BLaER1 treated with 17β-estradiol and CSF1 and Interleukin-3, amounts not matched to agents 10 nM and 100 nM (cell line): Measurements from ENCODE around the gene PIP4P1.

ENCODE experiments used
- H3K27ac ChIP-seq, 11 experiments: shearing (Covaris generic); formaldehyde crosslinking; 2 replicates each; pipeline ENCODE4 v1.8.1; 2022
- H3K27me3 ChIP-seq, 11 experiments: shearing (Covaris generic); formaldehyde crosslinking; 2 replicates each; pipeline ENCODE4 v1.8.1; 2022
- H3K36me3 ChIP-seq, 11 experiments: shearing (Covaris generic); formaldehyde crosslinking; 2 replicates each; pipeline ENCODE4 v1.8.1; 2022
- H3K4me1 ChIP-seq, 10 experiments: shearing (Covaris generic); formaldehyde crosslinking; 2 replicates each; pipeline ENCODE4 v1.8.1; 2022
- H3K4me2 ChIP-seq, 11 experiments: shearing (Covaris generic); formaldehyde crosslinking; 2 replicates each; pipeline ENCODE4 v1.8.1; 2022
- H3K4me3 ChIP-seq, 10 experiments: shearing (Covaris generic); formaldehyde crosslinking; 2 replicates each; pipeline ENCODE4 v1.8.1; 2022
- H3K9ac ChIP-seq, 11 experiments: shearing (Covaris generic); formaldehyde crosslinking; 2 replicates each; pipeline ENCODE4 v1.8.1; 2022
- H3K9me3 ChIP-seq, 11 experiments: shearing (Covaris generic); formaldehyde crosslinking; replicated peaks in 1 of 11; 2 replicates each; pipeline ENCODE4 v1.8.1; 2022
- H4K20me1 ChIP-seq, 11 experiments: shearing (Covaris generic); formaldehyde crosslinking; 2 replicates each; pipeline ENCODE4 v1.8.1; 2022
- Cebpa-rat ChIP-seq, 11 experiments: shearing (Covaris generic); IDR thresholded peaks; 2 replicates each; pipeline ENCODE4 v1.8.1; 2022

Gene PIP4P1

DNA sequence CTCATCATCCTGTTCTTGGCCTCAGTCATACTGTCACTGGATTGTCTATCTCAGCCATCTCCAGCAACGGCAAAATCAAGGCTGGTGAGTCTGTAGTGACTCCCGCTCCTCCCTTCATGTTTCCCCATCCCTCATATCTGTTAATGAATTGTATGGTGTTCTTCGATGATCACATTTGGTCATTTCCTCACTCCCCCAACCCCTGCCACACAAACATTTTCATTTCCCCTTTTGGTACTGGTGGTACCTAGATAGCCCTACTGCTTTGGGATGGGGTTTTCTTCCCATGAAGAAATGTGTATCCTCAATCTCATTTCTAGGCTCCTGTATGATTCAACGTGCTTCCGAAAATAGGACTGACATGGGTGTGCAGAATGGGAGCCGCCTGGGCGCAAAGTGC is 22.6 kb downstream of the PIP4P1 start:
- 0 out of 20 replicates have a peak overlapping the region, but pooled peaks of 1 of the 10 experiments have one; percentile 22 for H3K4me3 ChIP-seq

DNA sequence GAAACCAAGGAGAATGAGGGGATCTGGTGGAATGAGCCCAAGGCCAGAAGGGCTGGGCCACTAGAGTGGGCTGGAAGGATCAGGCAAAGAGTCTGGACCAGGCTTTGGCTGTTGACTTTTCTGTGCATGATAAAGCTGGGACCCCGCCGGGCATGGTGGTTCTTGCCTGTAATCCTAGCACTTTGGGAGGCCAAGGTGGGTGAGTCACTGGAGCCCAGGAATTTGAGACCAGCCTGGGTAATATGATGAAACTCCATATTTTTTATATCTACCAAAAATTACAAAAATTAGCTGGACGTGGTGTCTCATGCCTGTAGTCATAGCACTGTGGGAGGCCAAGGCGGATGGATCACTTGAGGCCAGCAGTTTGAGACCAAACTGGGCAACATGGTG is 24.9 kb downstream of the PIP4P1 start:
- Histone ChIP-seq H4K20me1 (no peaks in the 10 kb centered on the region), H3K9ac (peak overlapping the region in 4 of 11 experiments; percentile 75 to 80 (median 78); a peak in 4 of 22 replicates), H3K27ac (peak overlapping the region in 8 of 11 experiments; percentile 70 to 81 (median 76); a peak in 13 of 22 replicates), H3K4me1 (peaks cover 65 to 94% (median 89%) of the 10 kb centered on the region in 10 experiments), H3K27me3 (no peaks in the 10 kb centered on the region), H3K9me3 (peaks cover 0 to 15% (median 0%) of the 10 kb centered on the region in 11 experiments; a peak in 8 of 22 replicates), H3K36me3 (no peaks in the 10 kb centered on the region), H3K4me2 (peak overlapping the region; percentile 83 to 98 (median 95)), H3K4me3 (peak overlapping the region in 1 of 10 experiments; percentile 64; a peak in 2 of 20 replicates)
- no peak for TF ChIP-seq Cebpa-rat (IDR thresholded peaks at IDR 0.05)

More for the DNA sequence above, 22.6 kb downstream of the PIP4P1 start:
- H4K20me1 ChIP-seq: no peaks in the 10 kb centered on the region
- peaks cover 0 to 15% (median 10%) of the 10 kb centered on the region in 11 experiments; a peak in 18 of 22 replicates for H3K36me3 ChIP-seq
- no peak for TF ChIP-seq Cebpa-rat (IDR thresholded peaks at IDR 0.05)
- peaks cover 0 to 24% (median 7%) of the 10 kb centered on the region in 11 experiments; a peak in 16 of 22 replicates for H3K9me3 ChIP-seq
- H3K4me2 ChIP-seq: peak overlapping the region; percentile 49 to 98 (median 60)
- H3K27me3 ChIP-seq: no peaks in the 10 kb centered on the region
- H3K4me1 ChIP-seq: peaks cover 77 to 92% (median 81%) of the 10 kb centered on the region in 10 experiments
- no peak overlapping the region for H3K9ac ChIP-seq
- H3K27ac ChIP-seq: peak overlapping the region in 3 of 11 experiments; percentile 3 to 38 (median 34); a peak in 3 of 22 replicates

DNA sequence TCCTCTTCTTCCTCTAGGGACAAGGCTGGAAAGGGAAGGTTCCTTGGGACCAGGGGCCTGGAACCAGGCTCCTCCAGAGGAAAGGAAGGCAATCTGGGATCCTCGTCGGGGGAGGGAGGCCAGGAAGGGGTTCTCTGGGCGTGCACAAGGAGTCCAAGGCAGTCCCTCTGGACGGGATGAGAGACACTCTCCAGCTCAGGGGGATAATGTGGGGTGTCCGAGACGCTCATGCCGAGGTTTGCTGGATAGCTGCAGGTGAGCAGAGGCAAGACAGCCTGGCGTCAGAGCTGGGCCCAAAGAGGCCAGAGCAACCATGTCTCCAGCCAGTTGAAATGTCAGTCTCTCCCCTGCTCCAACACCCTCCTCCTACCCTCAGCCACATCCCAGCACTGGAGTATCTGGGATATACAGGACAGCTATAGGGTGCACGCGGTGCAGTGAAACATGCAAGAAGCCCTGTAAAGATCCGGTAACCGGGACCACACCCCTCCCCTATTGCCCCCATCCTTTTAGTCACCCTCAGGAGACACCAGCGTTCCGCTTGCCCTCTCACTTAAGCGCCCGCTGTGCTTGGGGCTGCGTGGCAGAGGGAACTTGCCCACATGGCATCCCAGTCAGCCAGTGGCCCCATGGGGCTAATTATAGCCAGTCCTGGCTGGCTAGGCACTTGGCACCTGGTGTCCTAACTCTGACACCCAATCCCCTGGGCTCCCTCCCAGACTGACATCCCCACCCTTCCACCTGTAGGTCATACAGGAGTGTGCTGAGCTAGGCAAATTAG is 25.5 kb downstream of the PIP4P1 start, which contains the start of gene KLHL33:
Gene KLHL33 (minus strand): TSS at position 585 of the 781 bp plus-strand sequence. CDS start 355 bp downstream, at position 230.
- Histone ChIP-seq H3K4me3 (peak within 1 kb of the TSS; percentile 29 to 68 (median 56)), H3K9ac (peak within 1 kb of the TSS; percentile 23 to 80 (median 75); a peak in 20 of 22 replicates)

DNA sequence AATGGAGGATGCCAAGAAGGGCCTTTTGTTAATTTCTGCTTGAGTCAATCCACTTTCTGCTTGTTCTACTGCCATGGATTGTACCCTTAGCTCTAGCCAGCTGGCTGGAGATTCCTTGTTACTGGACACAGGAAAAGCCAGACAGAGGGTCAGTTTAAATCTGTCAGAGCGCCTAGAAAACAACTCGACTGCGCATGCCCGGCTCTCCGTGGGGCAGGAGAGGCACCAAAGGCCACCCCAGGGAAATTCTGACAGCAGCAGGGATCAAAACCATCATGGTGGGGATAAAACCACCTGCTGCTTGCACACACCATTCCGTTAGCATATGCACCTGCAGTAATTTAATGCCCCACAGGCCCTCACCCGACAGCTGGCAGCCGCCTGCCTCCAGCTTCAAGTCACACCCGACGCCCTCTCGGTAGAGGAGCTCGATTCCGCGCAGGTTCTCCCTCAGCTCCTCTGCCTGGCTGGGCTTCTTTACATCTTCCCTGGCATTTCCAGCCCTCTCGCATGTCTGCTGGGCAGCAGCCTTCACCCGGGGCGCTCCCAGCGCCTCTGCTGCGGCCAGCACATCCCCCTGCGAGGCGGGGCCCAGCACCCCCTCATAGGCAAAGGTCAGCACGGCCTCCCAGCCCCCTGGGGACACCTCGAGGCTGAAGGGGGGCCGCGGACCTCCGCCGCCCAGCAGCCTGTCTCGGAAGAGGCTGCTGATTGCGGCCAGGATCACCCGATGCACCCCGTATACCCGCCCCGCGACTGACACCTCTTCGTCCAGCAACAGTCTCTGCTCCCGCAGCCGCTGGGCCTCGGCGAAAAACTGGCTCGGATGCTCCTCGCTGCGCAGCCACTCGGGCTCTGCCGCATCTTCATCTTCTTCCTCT is 26.3 kb downstream of the PIP4P1 start:
- H3K36me3 ChIP-seq: peaks cover 0 to 9% (median 0%) of the 10 kb centered on the region in 11 experiments; a peak in 1 of 22 replicates
- H4K20me1 ChIP-seq: no peaks in the 10 kb centered on the region
- peak overlapping the region; percentile 83 to 98 (median 95) for H3K4me2 ChIP-seq
- H3K9me3 ChIP-seq: peaks cover 0 to 15% (median 0%) of the 10 kb centered on the region in 11 experiments; a peak in 8 of 22 replicates
- peak overlapping the region in 10 of 11 experiments; percentile 32 to 81 (median 72); a peak in 18 of 22 replicates for H3K27ac ChIP-seq
- no peaks in the 10 kb centered on the region for H3K27me3 ChIP-seq
- H3K4me1 ChIP-seq: peaks cover 67 to 94% (median 90%) of the 10 kb centered on the region in 10 experiments
- peak overlapping the region; percentile 23 to 80 (median 75); a peak in 20 of 22 replicates for H3K9ac ChIP-seq
- no peak for TF ChIP-seq Cebpa-rat (IDR thresholded peaks at IDR 0.05)
- H3K4me3 ChIP-seq: peak overlapping the region; percentile 29 to 68 (median 56)

More for the DNA sequence above, 25.5 kb downstream of the PIP4P1 start, which contains the start of gene KLHL33:
- no peak for TF ChIP-seq Cebpa-rat (IDR thresholded peaks at IDR 0.05)
- no peaks in the 10 kb centered on the region for H3K27me3 ChIP-seq
- no peaks in the 10 kb centered on the region for H4K20me1 ChIP-seq
- peaks cover 65 to 94% (median 89%) of the 10 kb centered on the region in 10 experiments for H3K4me1 ChIP-seq
- H3K27ac ChIP-seq: peak within 1 kb of the TSS in 10 of 11 experiments; percentile 32 to 81 (median 72); a peak in 18 of 22 replicates
- peak within 1 kb of the TSS; percentile 83 to 98 (median 95) for H3K4me2 ChIP-seq
- peaks cover 0 to 15% (median 0%) of the 10 kb centered on the region in 11 experiments; a peak in 8 of 22 replicates for H3K9me3 ChIP-seq
- H3K36me3 ChIP-seq: 0 out of 22 replicates have a peak, but pooled peaks cover 0 to 3% (median 0%) of the 10 kb centered on the region in 11 experiments

DNA sequence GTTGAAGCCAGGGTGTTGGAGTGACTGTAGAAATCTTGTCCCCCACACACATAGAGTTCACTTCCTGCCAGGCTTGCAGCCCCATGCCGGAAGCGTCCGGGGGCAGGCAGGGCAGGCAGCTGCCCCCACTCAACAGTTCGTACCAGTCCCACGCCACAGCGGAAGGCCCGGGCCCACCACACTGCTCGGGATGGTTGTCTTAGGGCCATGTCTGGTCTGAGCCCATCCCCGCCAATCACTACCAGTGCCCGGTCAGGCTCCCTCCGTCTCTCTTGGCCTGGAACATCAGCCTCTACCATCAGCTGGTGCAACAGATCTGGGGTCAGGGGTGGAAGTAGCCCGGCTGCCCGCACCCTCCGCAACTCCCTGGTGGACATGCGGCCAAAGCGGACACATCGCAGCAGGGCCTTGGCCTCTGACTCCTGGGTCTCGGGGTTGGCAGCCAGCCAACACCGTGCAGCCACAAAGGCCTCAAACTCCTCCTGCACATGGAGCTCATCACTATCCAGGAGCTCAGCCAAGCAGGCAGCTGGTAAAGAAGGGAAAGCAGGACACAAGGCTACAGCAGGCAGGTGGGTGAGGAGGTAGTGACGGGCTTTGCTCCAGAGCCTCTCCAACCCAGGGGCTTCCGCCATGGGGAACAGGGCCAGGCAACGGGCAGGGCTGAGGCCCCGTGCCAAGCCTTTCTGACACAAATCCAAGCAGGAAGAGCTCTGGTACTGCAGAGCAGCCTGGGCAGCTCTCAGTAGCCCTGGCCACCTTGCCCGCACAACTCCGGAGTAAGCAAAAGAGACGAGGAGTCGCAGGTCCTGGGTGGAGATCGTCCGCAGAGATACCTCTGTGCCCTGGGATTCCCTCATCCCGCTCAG is 31.2 kb downstream of the PIP4P1 start:
- Histone ChIP-seq H3K36me3 (peaks cover 0 to 14% (median 0%) of the 10 kb centered on the region in 11 experiments; a peak in 7 of 22 replicates), H3K9me3 (no peaks in the 10 kb centered on the region), H3K4me3 (peak overlapping the region in 8 of 10 experiments; percentile 48 to 69 (median 58); a peak in 13 of 20 replicates), H3K4me1 (peaks cover 70 to 93% (median 86%) of the 10 kb centered on the region in 10 experiments), H3K27me3 (no peaks in the 10 kb centered on the region), H3K27ac (peak overlapping the region; percentile 6 to 100 (median 97); a peak in 21 of 22 replicates), H3K9ac (peak overlapping the region in 10 of 11 experiments; percentile 2 to 95 (median 88); a peak in 17 of 22 replicates), H3K4me2 (peak overlapping the region; percentile 85 to 99 (median 96)), H4K20me1 (no peaks in the 10 kb centered on the region)
- TF ChIP-seq Cebpa-rat (IDR thresholded peaks at IDR 0.05): no peak

DNA sequence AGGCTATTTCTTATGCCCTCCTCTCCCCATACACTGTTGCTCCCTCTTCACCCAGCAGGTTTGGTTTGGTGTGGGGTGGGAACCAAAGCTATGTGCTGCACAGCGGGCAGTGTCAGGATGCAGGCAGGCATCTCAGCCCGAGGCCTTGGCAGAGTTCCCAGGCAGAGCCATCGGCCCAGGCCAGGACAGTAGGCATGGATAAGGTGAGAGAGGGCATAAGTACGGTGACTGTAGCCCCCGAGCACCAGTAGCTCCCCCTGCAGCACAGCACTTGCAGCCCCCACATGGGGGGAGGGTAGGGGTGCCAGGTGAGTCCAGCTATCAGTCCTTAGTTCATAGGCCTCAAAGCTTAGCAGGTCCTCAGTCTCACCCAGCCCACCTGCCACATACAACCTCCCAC is 32.4 kb downstream of the PIP4P1 start:
- H3K27me3 ChIP-seq: no peaks in the 10 kb centered on the region
- H4K20me1 ChIP-seq: no peaks in the 10 kb centered on the region
- no peaks in the 10 kb centered on the region for H3K9me3 ChIP-seq
- peaks cover 66 to 91% (median 79%) of the 10 kb centered on the region in 10 experiments for H3K4me1 ChIP-seq
- peak overlapping the region; percentile 73 to 95 (median 88); a peak in 21 of 22 replicates for H3K9ac ChIP-seq
- peaks cover 0 to 19% (median 0%) of the 10 kb centered on the region in 11 experiments; a peak in 8 of 22 replicates for H3K36me3 ChIP-seq
- H3K27ac ChIP-seq: peak overlapping the region in 10 of 11 experiments; percentile 89 to 100 (median 98); a peak in 20 of 22 replicates
- peak overlapping the region in 9 of 10 experiments; percentile 47 to 69 (median 58); a peak in 17 of 20 replicates for H3K4me3 ChIP-seq
- no peak for TF ChIP-seq Cebpa-rat (IDR thresholded peaks at IDR 0.05)
- H3K4me2 ChIP-seq: peak overlapping the region; percentile 85 to 99 (median 96)

DNA sequence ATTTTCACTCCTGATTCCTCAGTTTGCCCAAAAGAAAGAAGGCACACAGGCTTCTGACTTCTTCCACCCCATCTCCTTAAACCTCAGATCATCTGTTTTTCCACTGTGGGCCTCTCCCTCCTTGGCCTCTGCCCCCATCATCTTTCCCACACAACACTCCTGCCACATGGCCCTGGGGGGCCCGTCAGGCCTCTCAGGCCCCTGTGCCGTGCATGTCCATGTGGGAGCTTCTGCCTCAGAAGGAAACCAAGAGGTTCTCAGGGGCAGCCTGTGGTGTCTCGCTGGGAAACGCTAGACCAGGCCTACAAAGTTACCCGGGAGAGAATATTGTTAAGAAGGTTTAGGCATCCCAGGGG is 33.2 kb downstream of the PIP4P1 start:
- Histone ChIP-seq H3K4me1 (peaks cover 69 to 90% (median 78%) of the 10 kb centered on the region in 10 experiments), H3K27ac (peak overlapping the region; percentile 57 to 100 (median 97); a peak in 21 of 22 replicates), H3K36me3 (peaks cover 0 to 19% (median 0%) of the 10 kb centered on the region in 11 experiments; a peak in 8 of 22 replicates), H3K4me2 (peak overlapping the region; percentile 85 to 99 (median 96)), H3K27me3 (no peaks in the 10 kb centered on the region), H3K9ac (peak overlapping the region; percentile 73 to 95 (median 88); a peak in 21 of 22 replicates), H3K4me3 (peak overlapping the region; percentile 28 to 69 (median 57); a peak in 19 of 20 replicates), H3K9me3 (no peaks in the 10 kb centered on the region), H4K20me1 (no peaks in the 10 kb centered on the region)
- TF ChIP-seq Cebpa-rat (IDR thresholded peaks at IDR 0.05): no peak
